GM19455 (cell line): ENCODE measurements around the gene EXPH5.

Experiments used
- ATAC-seq: cut with Tn5 transposase; IDR thresholded peaks from one replicate; pipeline ENCODE4 v1.9.1; 2021; ENCODE audit not compliant: unreplicated experiment

The EXPH5 gene

DNA sequence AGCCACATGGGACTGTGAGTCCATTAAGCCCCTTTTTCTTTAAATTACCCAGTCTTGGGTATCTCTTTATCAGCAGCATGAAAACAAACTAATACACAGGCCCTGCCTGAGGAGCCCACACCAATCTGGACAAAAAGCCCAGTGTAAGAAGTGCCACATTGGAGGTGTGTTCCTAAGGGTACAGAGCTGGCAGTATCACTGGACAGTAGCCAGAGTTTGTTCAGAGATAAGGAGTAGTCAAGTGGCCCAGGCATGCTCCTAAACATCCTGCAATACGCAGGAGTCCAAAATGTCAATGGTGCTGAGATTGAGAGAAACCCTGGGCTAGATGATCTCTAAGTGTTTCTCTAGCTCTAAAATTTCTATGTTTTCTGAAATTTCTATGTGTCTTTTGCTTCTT, 68.4 kb downstream of the EXPH5 start:
- ATAC-seq = no peak

DNA sequence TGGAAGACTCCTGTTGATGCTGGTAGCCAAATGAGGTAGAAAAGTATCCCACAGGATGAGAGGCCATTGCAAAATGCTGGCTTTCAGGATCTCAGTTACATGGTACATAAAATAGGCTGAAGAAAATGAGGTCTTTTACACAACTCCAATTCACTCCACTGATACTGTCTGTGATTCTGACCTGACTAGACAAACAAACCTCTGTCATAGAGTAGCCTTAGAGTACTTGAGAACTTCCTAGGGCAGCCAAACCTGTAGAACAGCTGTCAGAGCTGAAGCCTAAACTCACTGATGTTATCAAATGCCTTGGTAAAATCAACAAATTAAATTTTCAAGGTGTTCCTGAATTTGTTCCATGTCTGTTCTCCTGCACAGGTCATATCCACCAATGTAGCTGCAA, 69.1 kb downstream of the EXPH5 start:
- no peak for ATAC-seq

DNA sequence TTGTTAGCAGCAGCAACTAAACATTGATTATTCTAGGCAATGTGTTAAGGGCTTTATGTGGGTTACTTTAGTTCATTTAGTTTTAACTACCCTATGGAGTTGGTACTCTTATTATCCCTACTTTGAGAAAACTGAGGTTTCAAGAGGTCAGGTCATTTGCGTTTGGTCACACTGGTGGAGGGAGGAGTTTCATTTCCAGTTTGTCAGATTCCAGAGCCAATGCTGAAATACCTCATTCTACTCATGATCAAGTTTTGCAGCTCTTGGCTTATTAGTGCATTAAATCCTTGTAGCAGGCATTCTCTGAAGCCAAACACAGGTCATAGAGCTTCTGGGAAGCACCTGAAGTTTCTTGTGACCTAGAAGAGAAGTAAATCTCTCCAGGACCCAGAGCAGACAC, 71.2 kb downstream of the EXPH5 start:
- no peak for ATAC-seq

DNA sequence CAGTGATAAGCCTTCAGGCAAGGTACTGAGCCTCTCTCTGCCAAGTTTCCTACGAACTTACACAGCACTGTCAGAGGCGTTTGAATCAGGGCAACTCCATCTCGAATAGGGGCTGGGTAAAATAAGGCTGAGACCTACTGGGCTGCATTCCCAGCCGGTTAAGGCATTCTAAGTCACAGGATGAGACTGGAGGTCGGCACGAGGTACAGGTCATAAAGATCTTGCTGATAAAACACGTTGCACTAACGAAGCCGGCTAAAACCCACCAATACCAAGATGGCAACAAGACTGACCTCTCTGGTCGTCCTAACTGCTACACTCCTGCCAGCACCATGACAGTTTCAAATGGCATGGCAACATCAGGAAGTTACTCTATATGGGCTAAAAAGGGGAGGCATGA, 75.0 kb downstream of the EXPH5 start:
- no peak for ATAC-seq

DNA sequence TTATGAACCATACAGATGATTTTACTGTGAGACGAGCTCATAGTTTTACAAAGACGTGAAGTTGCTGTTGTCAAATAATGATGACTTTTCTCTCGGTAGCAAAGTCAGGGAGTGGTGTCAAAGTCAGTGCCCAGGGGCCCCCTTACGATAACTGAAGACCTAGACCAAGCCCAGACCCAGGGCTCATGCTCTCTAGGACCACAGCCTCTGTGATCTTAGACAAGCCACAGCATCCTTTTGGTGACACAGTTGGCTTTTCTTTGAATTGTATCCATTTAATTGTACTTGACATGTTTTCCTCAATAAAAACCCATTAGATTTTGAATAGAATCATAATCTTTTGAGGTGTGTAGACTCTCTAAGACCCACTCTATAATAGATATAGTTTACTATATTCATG, 77.4 kb downstream of the EXPH5 start:
- no peak for ATAC-seq

DNA sequence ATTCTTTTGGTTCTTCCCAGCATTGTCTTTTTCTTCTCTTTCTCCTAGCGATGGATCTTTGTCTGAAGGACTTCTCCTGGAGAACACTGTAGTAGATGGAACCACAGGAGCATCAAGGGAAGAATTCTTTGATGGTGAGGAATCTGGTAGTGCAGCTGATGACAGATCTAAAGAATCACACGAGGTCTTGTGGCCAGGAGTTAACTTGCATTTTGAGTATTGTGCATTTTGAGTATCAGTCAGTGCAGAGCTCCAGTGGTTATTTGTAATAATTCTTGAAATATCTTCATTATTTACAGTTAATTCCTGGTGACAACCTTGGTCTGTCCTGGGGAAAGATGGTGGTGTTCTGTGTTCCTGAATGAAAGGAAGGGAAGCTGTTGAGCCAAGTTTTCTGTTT, 80.9 kb downstream of the EXPH5 start:
- no peak for ATAC-seq

DNA sequence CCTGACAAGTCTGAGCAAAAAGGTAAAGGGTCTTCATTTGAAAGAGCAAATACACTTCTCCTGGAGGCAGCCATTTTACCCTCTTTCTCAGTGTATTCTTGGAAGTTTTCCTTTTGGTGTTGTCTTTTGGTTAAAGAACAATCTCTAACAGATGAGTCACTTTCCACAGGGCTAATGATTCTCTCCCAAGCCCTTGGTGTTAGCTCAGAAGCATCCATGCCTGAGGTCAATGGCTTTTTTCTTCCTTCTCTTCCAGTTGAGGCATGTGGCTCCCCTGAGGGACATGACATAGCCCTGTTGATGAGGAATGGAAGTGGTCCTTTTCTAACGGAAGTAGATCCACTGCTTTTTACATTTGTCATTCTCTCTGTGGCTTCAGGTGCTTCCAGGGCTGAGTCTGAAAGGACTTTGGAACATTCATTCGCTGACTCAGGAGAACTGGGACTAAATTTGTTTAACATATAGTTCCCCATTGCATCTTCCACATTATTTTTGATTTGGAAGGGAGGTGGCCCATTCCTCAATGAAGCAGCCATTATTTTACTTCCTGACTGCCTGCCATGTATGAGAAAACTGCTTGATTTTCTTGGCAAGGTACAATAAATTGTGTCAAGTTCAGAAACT, 81.6 kb downstream of the EXPH5 start:
- no peak for ATAC-seq

DNA sequence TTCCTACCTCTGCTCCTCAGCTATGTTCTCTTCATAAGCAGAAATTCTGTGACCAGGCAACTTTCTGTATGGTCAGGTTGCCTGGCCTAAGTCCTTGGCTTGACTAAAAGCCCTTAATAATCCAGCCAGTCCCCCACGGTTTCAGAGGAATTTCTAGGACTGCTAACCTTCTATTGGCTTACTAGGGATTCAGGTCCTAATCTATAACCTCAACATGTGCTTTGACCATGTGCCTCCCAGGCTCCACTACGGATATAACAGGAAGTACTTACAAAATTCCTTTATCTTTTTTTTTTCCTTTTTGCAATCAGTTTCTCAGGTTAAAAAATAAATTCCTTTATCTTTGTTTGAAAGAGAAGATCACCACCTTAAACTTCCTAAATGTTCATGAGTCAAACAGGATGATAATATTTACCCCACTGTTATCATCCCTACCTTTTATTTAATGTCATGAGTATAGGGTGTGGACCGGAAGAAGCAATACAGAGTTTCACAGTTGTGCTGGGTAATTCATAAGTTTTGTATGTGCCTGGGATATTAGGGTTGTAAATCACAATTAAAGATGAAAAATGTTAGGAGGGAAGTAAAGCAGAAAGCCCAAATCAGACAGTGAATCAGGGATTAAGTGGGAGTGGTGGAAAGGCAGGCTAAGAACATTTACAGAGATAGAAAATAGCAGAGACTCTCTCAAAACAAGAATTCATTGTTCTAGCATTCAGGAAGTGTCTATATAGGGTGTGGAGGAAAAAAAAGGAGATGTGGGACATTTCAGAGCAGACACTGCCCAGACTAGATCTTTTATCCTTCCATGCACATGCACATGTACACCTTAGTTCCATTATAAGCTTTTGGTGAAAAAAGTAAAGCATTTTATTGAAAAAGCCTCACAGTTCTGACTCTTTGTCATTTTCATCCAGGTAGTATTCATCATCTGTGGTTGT, 84.6 kb downstream of the EXPH5 start:
- no peak for ATAC-seq

DNA sequence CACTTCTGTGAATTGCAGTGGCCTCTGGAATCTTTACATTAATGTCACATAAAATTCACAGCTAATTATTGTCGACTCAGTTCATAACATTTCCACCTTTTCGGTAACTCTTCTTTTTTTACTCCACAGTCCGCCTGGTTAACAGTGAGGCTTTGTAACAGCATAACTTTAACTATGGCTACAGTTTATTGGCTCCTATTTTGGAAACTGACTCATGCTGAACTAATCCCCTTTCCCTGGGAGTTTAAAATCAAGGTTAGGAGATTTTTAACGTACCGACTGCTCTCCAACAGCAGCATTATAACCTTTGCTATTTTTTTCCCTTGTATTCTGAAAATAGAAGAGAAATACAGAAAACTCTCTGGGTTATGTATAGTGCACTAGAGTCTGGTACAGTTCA, 92.2 kb downstream of the EXPH5 start:
- ATAC-seq = no peak

DNA sequence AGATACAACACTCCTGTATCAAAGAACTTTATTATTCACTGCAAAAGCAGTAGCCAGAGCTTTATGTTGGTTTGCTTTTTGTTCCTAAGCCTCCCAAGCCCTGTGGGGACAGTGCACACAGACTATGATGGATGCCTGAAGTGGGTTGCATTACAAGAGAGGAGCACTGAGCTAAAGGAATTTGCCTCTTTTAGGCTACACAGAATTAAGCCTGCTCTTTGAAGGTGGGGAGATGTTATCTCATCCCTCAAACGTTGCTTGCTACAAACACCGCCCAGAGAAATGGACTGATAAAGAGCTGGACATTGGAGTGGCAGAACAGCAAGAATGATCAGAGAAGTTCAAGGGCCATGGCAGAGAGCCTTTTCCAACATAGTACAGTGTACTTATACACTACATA, 92.8 kb downstream of the EXPH5 start:
- no peak for ATAC-seq

DNA sequence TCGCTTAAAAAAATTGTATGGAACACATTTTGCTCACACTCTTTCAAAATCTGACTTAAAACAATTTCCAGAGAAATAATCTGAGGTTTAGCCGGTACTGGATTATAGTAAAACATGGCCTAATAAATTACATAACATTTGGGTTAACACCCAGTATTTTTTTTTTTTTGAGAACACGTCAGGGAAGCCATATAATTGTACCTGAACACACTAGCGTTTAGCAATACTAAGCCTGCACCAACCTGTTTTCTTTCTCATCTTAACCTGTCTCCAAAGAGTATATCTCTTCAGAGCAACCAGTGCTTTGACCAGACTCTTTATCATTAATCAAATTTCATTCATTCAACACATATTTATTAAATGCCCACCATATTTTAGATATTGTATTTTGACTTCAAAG, 93.4 kb downstream of the EXPH5 start:
- no peak for ATAC-seq

DNA sequence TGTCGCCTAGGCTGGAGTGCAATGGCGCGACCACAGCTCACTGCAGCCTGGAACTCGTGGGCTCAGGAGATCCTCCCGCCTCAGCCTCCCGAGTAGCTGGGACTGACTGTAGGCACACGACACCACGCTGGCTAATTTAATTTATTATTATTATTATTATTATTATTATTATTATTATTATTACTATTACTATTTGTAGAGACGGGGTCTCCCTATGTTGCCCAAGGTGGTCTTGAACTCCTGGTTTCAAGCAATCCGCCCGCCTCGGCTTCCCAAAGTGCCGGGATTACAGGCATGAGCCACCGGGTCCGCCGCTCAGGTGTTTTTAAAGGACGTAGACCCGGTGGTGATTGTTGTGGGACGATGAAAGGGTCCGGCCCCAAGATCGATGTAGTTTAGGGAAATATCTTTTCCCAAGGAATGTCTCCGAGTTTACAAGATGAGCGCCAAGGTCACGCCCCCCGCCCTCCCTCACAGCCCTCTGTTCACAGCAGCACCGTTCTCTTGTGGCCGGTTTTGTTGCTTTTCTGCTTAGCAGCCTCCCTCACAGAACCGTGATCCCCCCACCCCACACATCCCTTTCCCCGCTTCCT, 94.7 kb downstream of the EXPH5 start:
- ATAC-seq = peak; percentile 8

DNA sequence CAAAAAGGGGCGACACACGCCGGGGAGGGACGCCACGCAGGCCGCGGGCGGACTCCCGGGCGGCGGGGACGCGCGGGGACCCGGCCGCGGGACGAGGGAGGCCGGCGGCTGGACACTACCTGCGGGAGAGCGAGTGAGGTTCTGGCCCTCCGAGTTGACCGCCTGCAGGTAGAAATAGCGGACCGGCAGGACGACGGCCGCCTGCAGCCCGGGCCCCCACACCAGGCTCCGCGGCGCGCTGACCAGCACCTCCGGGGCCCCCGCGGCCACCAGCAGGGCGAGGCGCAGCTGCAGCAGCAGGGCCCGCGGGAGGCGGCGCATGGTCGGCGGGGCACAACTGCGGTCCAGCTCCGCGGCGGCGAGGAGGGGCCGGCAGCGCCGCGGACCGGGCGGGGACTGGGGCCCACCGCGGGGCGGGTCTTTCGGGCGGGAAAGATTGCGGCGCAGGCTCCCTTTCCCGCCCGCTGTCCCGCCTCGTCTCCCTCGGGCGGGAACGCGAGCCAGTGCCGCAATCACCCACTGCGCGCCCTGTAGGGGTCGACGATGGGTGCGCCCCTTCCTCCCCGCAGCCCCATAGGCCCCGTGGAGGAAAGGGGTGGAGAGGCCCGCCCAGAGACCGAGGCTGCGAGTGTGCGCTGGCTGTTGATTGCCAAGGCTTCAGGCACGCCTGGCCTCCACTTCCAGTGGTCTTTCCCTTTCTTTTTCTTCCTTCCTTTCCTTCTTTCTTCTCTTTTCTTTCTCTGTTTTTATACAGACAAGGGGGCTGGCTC, 95.3 kb downstream of the EXPH5 start, which contains the start of gene POGLUT3:
TSS of gene POGLUT3 (minus strand) at position 339 of the 770 bp plus-strand sequence. CDS start at position 321, 18 bp downstream.
- peak; percentile 67 for ATAC-seq

DNA sequence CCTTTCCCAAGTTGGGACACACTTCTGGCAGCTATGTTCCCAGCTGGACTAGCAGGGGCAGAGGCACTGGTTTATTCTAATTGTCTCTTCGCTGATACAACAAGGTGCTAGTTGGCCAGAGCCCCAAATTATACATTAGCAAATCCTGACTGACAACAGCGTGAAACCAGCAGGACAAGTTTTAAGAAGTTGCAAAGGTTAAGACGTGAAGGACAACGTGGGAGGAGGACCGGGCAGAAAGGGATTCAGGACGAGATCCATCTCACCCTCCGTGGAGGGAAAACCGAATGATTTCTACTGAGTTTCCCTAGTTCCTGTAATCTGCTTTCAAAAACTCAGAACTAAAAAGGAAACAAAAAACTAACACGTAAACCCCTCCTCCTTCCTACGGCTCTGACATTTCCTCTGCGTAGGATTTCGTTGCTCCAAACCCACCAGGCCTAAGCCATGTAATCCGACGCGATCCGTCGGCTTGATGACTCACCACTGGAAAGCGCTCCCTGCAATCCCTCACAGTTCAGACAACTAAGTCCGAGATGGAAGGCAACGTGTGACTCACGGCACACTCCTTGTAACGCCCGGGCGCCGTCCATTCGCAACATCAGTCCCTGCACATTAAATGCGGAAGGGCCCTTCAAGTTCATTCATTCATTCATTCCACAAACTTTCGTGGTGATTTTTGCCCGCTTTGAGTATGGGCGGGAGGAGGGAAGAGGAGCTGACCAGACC, 96.1 kb downstream of the EXPH5 start:
- ATAC-seq = peak; percentile 50

DNA sequence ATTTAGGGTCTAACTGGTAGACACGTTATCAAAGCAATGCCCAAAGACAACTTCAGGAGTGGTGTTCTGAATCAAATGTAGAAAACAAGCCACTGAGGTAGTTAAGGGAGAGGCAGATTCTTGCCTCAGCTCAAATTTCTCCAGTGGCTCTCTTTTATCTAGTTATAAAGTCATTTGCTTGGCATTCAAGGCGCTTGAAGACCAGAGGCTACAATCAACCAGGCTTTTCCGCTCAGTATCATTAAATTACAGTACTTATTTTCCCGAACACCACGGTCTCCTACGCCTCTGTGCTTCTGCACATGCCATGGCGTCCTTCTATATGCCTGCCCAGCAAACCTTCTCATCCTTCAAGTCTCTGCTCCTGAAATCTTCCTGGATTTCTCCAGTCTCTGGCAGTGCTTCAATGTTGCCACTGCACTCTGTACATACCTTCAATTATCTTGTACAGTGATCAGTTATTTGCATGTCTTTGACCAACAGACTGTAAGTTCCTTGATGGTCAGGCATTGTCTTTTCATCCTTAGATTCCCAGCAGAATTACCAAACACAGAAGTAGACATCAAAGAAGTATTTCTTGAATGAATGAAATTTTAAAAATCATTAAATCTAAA, 96.8 kb downstream of the EXPH5 start:
- ATAC-seq = no peak

DNA sequence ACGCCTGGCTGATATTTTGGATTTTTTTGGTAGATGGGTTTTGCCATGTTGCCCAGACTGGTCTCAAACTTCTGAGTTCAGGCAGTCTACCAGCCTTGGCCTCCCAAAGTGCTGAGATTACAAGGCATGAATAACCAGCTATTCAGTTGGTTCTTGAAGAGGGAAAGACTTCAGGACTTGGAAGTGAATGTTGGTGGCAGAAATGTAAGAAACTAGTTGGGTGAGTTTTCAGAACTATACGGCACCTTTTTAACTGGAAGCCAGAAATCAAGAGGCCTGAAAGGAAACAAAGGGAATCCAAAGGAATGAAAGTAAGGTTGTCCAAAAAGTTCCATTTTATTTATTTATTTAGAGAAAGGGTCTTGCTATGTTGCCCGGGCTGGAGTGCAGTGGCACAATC, 98.2 kb downstream of the EXPH5 start:
- no peak for ATAC-seq

DNA sequence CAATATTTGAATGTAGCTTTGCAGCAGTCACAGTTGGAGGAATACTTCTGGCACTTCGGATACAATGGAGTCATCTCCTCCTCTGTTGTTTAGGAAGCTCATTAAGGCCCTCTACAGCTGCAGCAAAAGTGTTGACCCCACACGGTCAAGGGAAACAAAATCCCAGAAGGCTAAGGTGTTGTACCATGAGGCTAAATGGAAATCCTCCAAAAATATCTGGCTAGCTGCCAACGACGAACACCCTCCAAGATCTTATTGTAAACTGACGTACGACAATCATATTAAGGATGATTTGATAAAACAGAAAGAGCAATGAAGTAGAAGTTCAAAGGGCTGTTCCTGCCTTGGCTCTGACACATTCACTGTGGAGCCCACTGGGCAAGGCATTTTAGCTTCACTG, 99.4 kb downstream of the EXPH5 start:
- no peak for ATAC-seq

DNA sequence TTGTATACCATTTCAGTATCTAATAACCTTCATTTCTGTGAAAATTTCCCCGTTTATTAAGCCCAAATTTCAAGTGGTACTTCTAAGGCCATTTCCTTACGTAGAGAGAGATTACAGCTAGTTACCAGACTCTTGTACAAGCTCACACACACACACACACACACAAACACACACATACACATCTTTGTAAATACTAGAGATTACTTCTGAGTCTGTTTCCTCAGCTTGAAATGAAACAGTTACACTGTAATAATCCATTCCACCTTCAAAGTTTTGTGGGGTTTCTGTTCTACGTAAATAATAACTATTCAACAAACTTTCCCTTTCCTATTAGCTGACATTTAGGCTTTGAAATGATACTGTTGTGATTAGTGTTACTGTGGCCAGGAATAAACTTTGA, 101.6 kb downstream of the EXPH5 start:
- no peak for ATAC-seq

DNA sequence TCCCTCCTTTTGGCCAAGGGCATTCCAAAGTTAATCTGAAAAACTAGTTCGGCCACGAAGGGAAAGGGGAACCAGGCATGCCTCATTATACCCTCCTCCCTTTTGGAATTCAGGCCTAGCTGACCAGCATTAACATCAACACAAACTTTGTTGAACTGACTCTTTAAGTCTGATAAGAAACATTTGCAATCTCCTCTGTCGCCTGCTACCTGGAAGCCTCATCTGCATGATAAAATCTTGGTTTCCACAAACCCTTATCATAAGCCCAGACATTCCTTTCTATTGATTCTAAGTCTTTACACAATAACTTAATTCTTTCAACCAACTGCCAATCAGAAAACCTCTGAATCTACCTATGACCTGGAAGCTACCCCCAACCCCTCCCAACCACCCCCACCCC, 106.7 kb downstream of the EXPH5 start:
- no peak for ATAC-seq

DNA sequence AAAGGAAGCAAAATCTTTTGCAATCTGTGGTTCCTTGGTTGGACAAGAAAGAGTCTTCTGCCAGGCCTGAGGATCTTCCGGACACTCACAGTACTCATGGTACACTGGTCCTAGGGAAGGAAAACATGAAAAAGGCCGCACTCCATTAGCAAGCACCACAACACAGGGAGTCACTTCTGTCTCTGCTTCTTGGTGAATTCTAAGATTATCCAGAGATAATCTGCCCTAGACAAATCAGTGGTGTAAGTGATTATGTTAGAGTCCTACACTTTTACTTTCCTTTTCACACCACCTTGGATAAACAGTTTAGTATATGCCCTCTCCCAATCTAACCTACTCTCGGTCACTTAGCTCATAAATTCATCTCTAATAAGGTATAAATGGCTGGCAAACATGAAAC, 107.2 kb downstream of the EXPH5 start:
- no peak for ATAC-seq
